Activated CD8-positive, alpha-beta memory T cell treated with anti-CD3 and anti-CD28 coated beads, Interleukin-2, amount 50 U/mL, for 1 hour (primary cell): ENCODE results near the gene LRRC2.
"Not testable (repeated sequence)": the region's sequence is repeated elsewhere in the genome, so short reads cannot be mapped to it uniquely, and the experiment has no call there.

Experiments
- DNase-seq: peaks from one replicate; pipeline ENCODE4 v3.0.0-alpha.2; 2020; ENCODE audit errors: extremely low read depth

Gene LRRC2

GRCh38 chr3:46566040-46566641, at the start of gene LRRC2:
LRRC2 (minus strand) TSS chr3:46566302; CDS start chr3:46551591, 14,711 bp downstream.
- DNase-seq = no peak

GRCh38 chr3:46615050-46615775, 49.1 kb upstream of the LRRC2 start:
- DNase-seq = no peak

GRCh38 chr3:46614431-46614830, 48.3 kb upstream of the LRRC2 start:
- DNase-seq = no peak

- no peak for DNase-seq
Observed at GRCh38 chr3:46613313-46614005, 47.4 kb upstream of the LRRC2 start.

- DNase-seq = no peak
Observed at GRCh38 chr3:46612324-46612723, 46.2 kb upstream of the LRRC2 start, which contains the start of gene FAM240A. FAM240A (plus strand) TSS chr3:46612525; CDS start chr3:46612684, 159 bp downstream.

- no peak for DNase-seq
Observed at GRCh38 chr3:46609944-46610722, 44.0 kb upstream of the LRRC2 start.

GRCh38 chr3:46609212-46609721, 43.2 kb upstream of the LRRC2 start:
- DNase-seq = no peak

- DNase-seq = no peak
Observed at GRCh38 chr3:46607603-46608028, 41.5 kb upstream of the LRRC2 start.

GRCh38 chr3:46604127-46604526, 38.0 kb upstream of the LRRC2 start:
- DNase-seq = no peak

- DNase-seq = no peak
Observed at GRCh38 chr3:46603446-46604046, 37.4 kb upstream of the LRRC2 start.

GRCh38 chr3:46599590-46599989, 33.5 kb upstream of the LRRC2 start:
- DNase-seq = no peak

- DNase-seq = no peak
Observed at GRCh38 chr3:46595819-46596314, 29.8 kb upstream of the LRRC2 start.

- DNase-seq = no peak
Observed at GRCh38 chr3:46594723-46595122, 28.6 kb upstream of the LRRC2 start.

- no peak for DNase-seq
Observed at GRCh38 chr3:46593979-46594378, 27.9 kb upstream of the LRRC2 start.

- no peak for DNase-seq
Observed at GRCh38 chr3:46593274-46593862, 27.3 kb upstream of the LRRC2 start.

- DNase-seq = not testable (repeated sequence)
Observed at GRCh38 chr3:46587268-46587667, 21.2 kb upstream of the LRRC2 start.

- DNase-seq = no peak
Observed at GRCh38 chr3:46586738-46587246, 20.7 kb upstream of the LRRC2 start.

GRCh38 chr3:46585799-46586693, 19.9 kb upstream of the LRRC2 start:
- DNase-seq = no peak
